Fibroblast of skin of right quadriceps (primary cell): ENCODE data around the gene PODXL2.
A peak's percentile ranks its signal among the peaks of the same experiment; 100 is the strongest.

Source experiments
- DNase-seq: peaks from one replicate; pipeline ENCODE4 v3.0.0-alpha.2; 2013

Gene PODXL2

GRCh38 chr3:127711896-127712295, 82.9 kb downstream of the PODXL2 start:
- DNase-seq: no peak

GRCh38 chr3:127712461-127712860, 83.5 kb downstream of the PODXL2 start:
- DNase-seq: no peak

GRCh38 chr3:127712881-127713771, 84.1 kb downstream of the PODXL2 start:
- DNase-seq: no peak

GRCh38 chr3:127714125-127714571, 85.2 kb downstream of the PODXL2 start:
- no peak for DNase-seq

- no peak for DNase-seq
These were observed 85.9 kb downstream of the PODXL2 start for GRCh38 chr3:127714866-127715265.

- no peak for DNase-seq
These were observed 86.5 kb downstream of the PODXL2 start for GRCh38 chr3:127715532-127715931.

- no peak for DNase-seq
These were observed 87.4 kb downstream of the PODXL2 start for GRCh38 chr3:127716384-127716783.

- peak; percentile 79 for DNase-seq
These were observed 88.6 kb downstream of the PODXL2 start for GRCh38 chr3:127717357-127718244.

- DNase-seq: no peak
These were observed 89.4 kb downstream of the PODXL2 start for GRCh38 chr3:127718245-127718915.

GRCh38 chr3:127718916-127719290, 89.9 kb downstream of the PODXL2 start:
- DNase-seq: no peak

GRCh38 chr3:127719369-127719768, 90.4 kb downstream of the PODXL2 start:
- DNase-seq: no peak

- no peak for DNase-seq
These were observed 91.3 kb downstream of the PODXL2 start for GRCh38 chr3:127720161-127720823.

GRCh38 chr3:127720985-127721935, 92.3 kb downstream of the PODXL2 start:
- no peak for DNase-seq

GRCh38 chr3:127722091-127722784, 93.3 kb downstream of the PODXL2 start:
- DNase-seq: no peak
